Heart right ventricle (tissue), 16 donors: ENCODE data around the gene HTR7. TPM values are rescaled to one million over a fixed set of nuclear protein-coding genes. Genes with fewer than 3 reads are reported as not detected.

ENCODE experiments used
- ATAC-seq, 8 donors: fragments of 200-7000 bp; cut with Tn5 transposase; one replicate each; pipeline ENCODE4 v1.9.1; 2020; ENCODE audit warnings: mild to moderate bottlenecking in 8 of 8, moderate library complexity in 8 of 8, moderate number of reproducible peaks in 1 of 8
- DNase-seq, 2 donors: peaks; one replicate each; pipeline ENCODE4 v3.0.0-alpha.2; 2020
- H3K27ac ChIP-seq, 10 donors: fragments of 200-600 bp; sonication (generic) in 2 of 10; one replicate each; pipeline versions ENCODE4 v1.5.0 to v1.8.0; 2020 to 2022; ENCODE audit warnings: mild to moderate bottlenecking in 3 of 10
- H3K27me3 ChIP-seq, 7 donors: fragments of 200-600 bp; one replicate each; pipeline ENCODE4 v1.8.0; 2021 to 2022; ENCODE audit warnings: mild to moderate bottlenecking in 2 of 7
- H3K36me3 ChIP-seq, 9 donors: fragments of 200-600 bp; sonication (generic) in 1 of 9; one replicate each; pipeline versions ENCODE4 v1.5.0 to v1.8.0; 2020 to 2022; ENCODE audit warnings: mild to moderate bottlenecking in 2 of 9
- H3K4me1 ChIP-seq, 9 donors: fragments of 200-600 bp; sonication (generic) in 1 of 9; one replicate each; pipeline versions ENCODE4 v1.5.0 to v1.8.0; 2020 to 2022; ENCODE audit warnings: mild to moderate bottlenecking in 4 of 9
- H3K4me3 ChIP-seq, 10 donors: fragments of 200-600 bp; sonication (generic) in 2 of 10; one replicate each; pipeline versions ENCODE4 v1.5.0 to v1.8.0; 2020 to 2022; ENCODE audit warnings: mild to moderate bottlenecking in 7 of 10, moderate library complexity in 2 of 10
- H3K9me3 ChIP-seq, 11 donors: fragments of 200-600 bp in 10 of 11; sonication (generic) in 2 of 11; one replicate each; pipeline versions ENCODE4 v1.5.0 to v1.8.0; 2013 to 2022; ENCODE audit warnings: mild to moderate bottlenecking in 2 of 11, control low read depth in 1 of 11, moderate library complexity in 1 of 11
- CTCF ChIP-seq, 9 donors: fragments of 200-600 bp; sonication (generic) in 2 of 9; IDR thresholded peaks; one replicate each; pipeline versions ENCODE4 v1.5.0 to v1.8.0; 2021 to 2022; ENCODE audit warnings: antibody characterized with exemption in 9 of 9, mild to moderate bottlenecking in 5 of 9, moderate library complexity in 1 of 9
- WGBS, 2 donors: extraction: QIAGEN DNeasy Blood & Tissue Kit; methylation state at CpG; one replicate each; pipeline ENCODE4 v1.1.7; 2013; ENCODE audit warnings: inconsistent platforms in 1 of 2; 5-methylcytosine and 5-hydroxymethylcytosine counted together
- intact Hi-C, 10 donors: fragments of 100-400 bp; cut with DNase I; formaldehyde crosslinking; loops; one replicate each; pipeline versions ENCODE4 v1.11.1 to v1.14.2; 2022
- polyA plus RNA-seq, 2 donors: library from polyadenylated mRNA; stranded (reverse); fragments of 200-250 nt; gene quantifications; one replicate each; pipeline ENCODE4 v1.2.3, GENCODE V29; 2013
- total RNA-seq, 10 donors: library from RNA; stranded (reverse); fragmentation: NEBNext Ultra II Directional in 3 of 10; extraction: Animal tissue kit (Norgen Biotek cat#: 25700) in 3 of 10; gene quantifications; one replicate each; pipeline versions ENCODE4 v1.2.1 to v1.2.4, GENCODE V29; 2021 to 2023
- donor health status: Arrhythmogenic right ventricular cardiomyopathy.
- donor health status: ischemic (EF 13 %, LVEDD 7.1; RV severe dilation, severe dysfunction).
- donor health status: healthy with polysubstance abuse.
- donor health status: DM: no; HTN: yes; CAD: no.
- donor health status: DM: no; HTN: no; CAD: no.
- donor health status: ischemic (EF 25% LVEDD 6.9; RV normal size, moderate dysfunction).
- donor health status: ischemic (EF 25% LVEDD 5.7; RV mildly dilated, moderate dysfunction).
- donor health status: healthy.
- donor health status: DM: yes; HTN: yes; CAD: no.
- donor health status: Ischemic cardiomyopathy.
- donor health status: ischemic (EF 35%, LVEDD 5.7; RV mildly dilated, moderate dysfunction).
- donor health status: nonischemic (EF 11% LVEDD 7.7; RV severe dilation, severe dysfunction).
- donor health status: DM: yes; HTN: yes; CAD: no.
- donor health status: PGD.
- donor health status: ischemic (EF 29% LVEDD 5.4; RV normal size, mild dysfunction).
- donor health status: nonischemic (EF 23%, LVEDD 6.1; RV moderate dilation, normal function).

Gene HTR7
- total and polyA plus RNA-seq, 12 donors = 0.09 to 0.28 (median 0.15) TPM; not detected in 3

GRCh38 chr10:90879062-90879461 lies 21.2 kb upstream of the HTR7 start:
- Histone ChIP-seq H3K36me3 (peaks cover 0 to 90% (median 34%) of the 10 kb centered on the region in 9 donors), H3K27ac (no peak overlapping the region), H3K4me1 (peaks cover 0 to 5% (median under 1%) of the 10 kb centered on the region in 9 donors), H3K4me3 (no peak overlapping the region), H3K27me3 (no peaks in the 10 kb centered on the region), H3K9me3 (no peaks in the 10 kb centered on the region)
- ATAC-seq = no peak
- 90 to 92% methylated on average over 2 of the region's 2 CpGs for WGBS, 2 donors
- intact Hi-C loops = loop anchor here in 1 of 10 donors (10.0 kb wide), 1 partner anchor 506 kb away; no protein-coding TSS in a partner anchor
- no peak for DNase-seq
- TF ChIP-seq CTCF (IDR thresholded peaks at IDR 0.05) = no peak

- 21 to 24% methylated on average over 8 of the region's 8 CpGs for WGBS, 2 donors
- no peak for TF ChIP-seq CTCF (IDR thresholded peaks at IDR 0.05)
- DNase-seq (no peak), ATAC-seq (no peak)
- Histone ChIP-seq H3K4me3 (peak overlapping the region; percentile 47 to 92 (median 74)), H3K9me3 (peaks cover 0 to 11% (median 0%) of the 10 kb centered on the region in 11 donors), H3K27me3 (peaks cover 0 to 8% (median 0%) of the 10 kb centered on the region in 7 donors), H3K27ac (peak overlapping the region in 2 of 10 donors; percentile 69 to 73), H3K36me3 (peaks cover 0 to 33% (median 18%) of the 10 kb centered on the region in 9 donors), H3K4me1 (peaks cover 0 to 31% (median 18%) of the 10 kb centered on the region in 9 donors)
- intact Hi-C loops = loop anchor here in 3 of 10 donors (5.0 to 10.0 kb wide), 2 partner anchors 512 to 1080 kb away; no protein-coding TSS in a partner anchor
Observed at GRCh38 chr10:90872648-90873020, 14.8 kb upstream of the HTR7 start.

- H3K27ac ChIP-seq = peak within 1 kb of the TSS in 9 of 10 donors; percentile 13 to 79 (median 62)
- intact Hi-C loops = loop anchor here in 3 of 10 donors (5.0 to 10.0 kb wide), 2 partner anchors 513 to 1080 kb away; no protein-coding TSS in a partner anchor
- peaks cover 0 to 31% (median 18%) of the 10 kb centered on the region in 9 donors for H3K4me1 ChIP-seq
- peaks cover 0 to 11% (median 0%) of the 10 kb centered on the region in 11 donors for H3K9me3 ChIP-seq
- no peak for TF ChIP-seq CTCF (IDR thresholded peaks at IDR 0.05)
- H3K36me3 ChIP-seq = peaks cover 0 to 27% (median 16%) of the 10 kb centered on the region in 9 donors
- H3K27me3 ChIP-seq = peaks cover 0 to 8% (median 3%) of the 10 kb centered on the region in 7 donors
- peak; percentile 83 for DNase-seq
- peak within 1 kb of the TSS; percentile 47 to 92 (median 74) for H3K4me3 ChIP-seq
- 0% methylated on average over 43 of the region's 43 CpGs for WGBS, 2 donors
- ATAC-seq = peak; percentile 98 to 99 (median 99)
Observed at GRCh38 chr10:90871766-90872647, 14.2 kb upstream of the HTR7 start, which contains the start of gene RPP30. RPP30 (plus strand) TSS chr10:90871974; CDS start chr10:90871987, 13 bp downstream.

- 1 to 2% methylated on average over 14 of the region's 14 CpGs for WGBS, 2 donors
- peaks cover 0 to 31% (median 18%) of the 10 kb centered on the region in 9 donors for H3K4me1 ChIP-seq
- peak; percentile 19 to 74 (median 53) for TF ChIP-seq CTCF (IDR thresholded peaks at IDR 0.05)
- ATAC-seq (peak; percentile 62 to 92 (median 76)), DNase-seq (peak in 1 of 2 donors; percentile 42)
- H3K4me3 ChIP-seq = peak overlapping the region in 9 of 10 donors; percentile 54 to 92 (median 74)
- intact Hi-C loops = loop anchor here in 3 of 10 donors (5.0 to 10.0 kb wide), 2 partner anchors 513 to 1079 kb away; no protein-coding TSS in a partner anchor
- H3K27ac ChIP-seq = peak overlapping the region in 8 of 10 donors; percentile 37 to 79 (median 66)
- peaks cover 0 to 20% (median 10%) of the 10 kb centered on the region in 9 donors for H3K36me3 ChIP-seq
- peaks cover 0 to 11% (median 0%) of the 10 kb centered on the region in 11 donors for H3K9me3 ChIP-seq
- peaks cover 0 to 12% (median 7%) of the 10 kb centered on the region in 7 donors for H3K27me3 ChIP-seq
Observed at GRCh38 chr10:90871279-90871765, 13.5 kb upstream of the HTR7 start.
